ENCODE data around the gene CSMD2. TPM values are rescaled to one million over a fixed set of nuclear protein-coding genes. Genes with fewer than 3 reads are reported as not detected.

The CSMD2 gene
- total and polyA plus RNA-seq, 2 experiments from 2014 or later, result 5.3 to 16.6 TPM

DNA sequence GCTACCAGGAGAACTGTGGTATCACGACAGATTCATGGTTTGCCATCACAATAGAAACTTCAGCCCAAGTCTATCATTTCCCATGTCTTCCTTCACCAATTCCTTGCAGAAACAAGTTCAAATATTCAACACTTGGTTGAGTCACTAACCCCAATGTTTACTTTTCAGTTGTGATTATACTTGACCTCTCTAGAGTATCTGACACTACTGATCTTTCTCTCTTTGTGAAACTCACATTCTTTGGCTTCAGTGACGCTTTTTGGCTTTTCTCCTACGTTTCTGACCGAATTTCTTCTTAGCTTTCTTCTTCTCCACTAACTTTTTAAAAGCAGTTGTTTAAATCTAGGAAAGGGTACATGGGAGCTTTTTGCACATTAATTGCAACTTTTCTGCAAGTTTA lies 350.0 kb downstream of the CSMD2 start:
- Histone ChIP-seq H2AFZ (no peak overlapping the region), H3K27me3 (ENCODE audit: insufficient read depth) (no peaks in the 10 kb centered on the region), H4K20me1 (replicated peaks; ENCODE audit: insufficient read depth) (no peaks in the 10 kb centered on the region), H3K79me2 (replicated peaks; ENCODE audit: insufficient read depth) (no peaks in the 10 kb centered on the region), H3K4me1 (ENCODE audit: insufficient read depth) (no peaks in the 10 kb centered on the region), H3K36me3 (ENCODE audit: insufficient read depth) (no peaks in the 10 kb centered on the region), H3K4me2 (no peak overlapping the region), H3F3A (replicated peaks; ENCODE audit: low read depth) (no peaks in the 10 kb centered on the region), H3K4me3 (no peak overlapping the region), H3K9me2 (ENCODE audit: insufficient read depth) (no peaks in the 10 kb centered on the region), H3K27ac (ENCODE audit: low read depth) (no peak overlapping the region)
- no peaks in the 10 kb centered on the region for H3K9me3 Mint-ChIP-seq
- no peak overlapping the region for H3K27ac Mint-ChIP-seq
- DNase-seq (ENCODE audit: low spot score), result no peak
- H3K4me3 Mint-ChIP-seq, result no peak overlapping the region
- peaks cover 25% of the 10 kb centered on the region for H3K36me3 Mint-ChIP-seq (ENCODE audit: low read depth)
- H3K27me3 Mint-ChIP-seq (ENCODE audit: insufficient read depth, low read depth, poor library complexity), result peaks cover 2% of the 10 kb centered on the region
- no peaks in the 10 kb centered on the region for H3K4me1 Mint-ChIP-seq
- TF ChIP-seq EZH2 (IDR thresholded peaks at IDR 0.05; ENCODE audit: low read depth, unreplicated experiment), result no peak
- no peak for TF ChIP-seq JUNB (IDR thresholded peaks at IDR 0.05; ENCODE audit: unreplicated experiment)
- TF ChIP-seq, protein P1, sequence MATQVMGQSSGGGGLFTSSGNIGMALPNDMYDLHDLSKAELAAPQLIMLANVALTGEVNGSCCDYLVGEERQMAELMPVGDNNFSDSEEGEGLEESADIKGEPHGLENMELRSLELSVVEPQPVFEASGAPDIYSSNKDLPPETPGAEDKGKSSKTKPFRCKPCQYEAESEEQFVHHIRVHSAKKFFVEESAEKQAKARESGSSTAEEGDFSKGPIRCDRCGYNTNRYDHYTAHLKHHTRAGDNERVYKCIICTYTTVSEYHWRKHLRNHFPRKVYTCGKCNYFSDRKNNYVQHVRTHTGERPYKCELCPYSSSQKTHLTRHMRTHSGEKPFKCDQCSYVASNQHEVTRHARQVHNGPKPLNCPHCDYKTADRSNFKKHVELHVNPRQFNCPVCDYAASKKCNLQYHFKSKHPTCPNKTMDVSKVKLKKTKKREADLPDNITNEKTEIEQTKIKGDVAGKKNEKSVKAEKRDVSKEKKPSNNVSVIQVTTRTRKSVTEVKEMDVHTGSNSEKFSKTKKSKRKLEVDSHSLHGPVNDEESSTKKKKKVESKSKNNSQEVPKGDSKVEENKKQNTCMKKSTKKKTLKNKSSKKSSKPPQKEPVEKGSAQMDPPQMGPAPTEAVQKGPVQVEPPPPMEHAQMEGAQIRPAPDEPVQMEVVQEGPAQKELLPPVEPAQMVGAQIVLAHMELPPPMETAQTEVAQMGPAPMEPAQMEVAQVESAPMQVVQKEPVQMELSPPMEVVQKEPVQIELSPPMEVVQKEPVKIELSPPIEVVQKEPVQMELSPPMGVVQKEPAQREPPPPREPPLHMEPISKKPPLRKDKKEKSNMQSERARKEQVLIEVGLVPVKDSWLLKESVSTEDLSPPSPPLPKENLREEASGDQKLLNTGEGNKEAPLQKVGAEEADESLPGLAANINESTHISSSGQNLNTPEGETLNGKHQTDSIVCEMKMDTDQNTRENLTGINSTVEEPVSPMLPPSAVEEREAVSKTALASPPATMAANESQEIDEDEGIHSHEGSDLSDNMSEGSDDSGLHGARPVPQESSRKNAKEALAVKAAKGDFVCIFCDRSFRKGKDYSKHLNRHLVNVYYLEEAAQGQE (IDR thresholded peaks at IDR 0.05; ENCODE audit: unreplicated experiment), result no peak
- TF ChIP-seq, protein P2, sequence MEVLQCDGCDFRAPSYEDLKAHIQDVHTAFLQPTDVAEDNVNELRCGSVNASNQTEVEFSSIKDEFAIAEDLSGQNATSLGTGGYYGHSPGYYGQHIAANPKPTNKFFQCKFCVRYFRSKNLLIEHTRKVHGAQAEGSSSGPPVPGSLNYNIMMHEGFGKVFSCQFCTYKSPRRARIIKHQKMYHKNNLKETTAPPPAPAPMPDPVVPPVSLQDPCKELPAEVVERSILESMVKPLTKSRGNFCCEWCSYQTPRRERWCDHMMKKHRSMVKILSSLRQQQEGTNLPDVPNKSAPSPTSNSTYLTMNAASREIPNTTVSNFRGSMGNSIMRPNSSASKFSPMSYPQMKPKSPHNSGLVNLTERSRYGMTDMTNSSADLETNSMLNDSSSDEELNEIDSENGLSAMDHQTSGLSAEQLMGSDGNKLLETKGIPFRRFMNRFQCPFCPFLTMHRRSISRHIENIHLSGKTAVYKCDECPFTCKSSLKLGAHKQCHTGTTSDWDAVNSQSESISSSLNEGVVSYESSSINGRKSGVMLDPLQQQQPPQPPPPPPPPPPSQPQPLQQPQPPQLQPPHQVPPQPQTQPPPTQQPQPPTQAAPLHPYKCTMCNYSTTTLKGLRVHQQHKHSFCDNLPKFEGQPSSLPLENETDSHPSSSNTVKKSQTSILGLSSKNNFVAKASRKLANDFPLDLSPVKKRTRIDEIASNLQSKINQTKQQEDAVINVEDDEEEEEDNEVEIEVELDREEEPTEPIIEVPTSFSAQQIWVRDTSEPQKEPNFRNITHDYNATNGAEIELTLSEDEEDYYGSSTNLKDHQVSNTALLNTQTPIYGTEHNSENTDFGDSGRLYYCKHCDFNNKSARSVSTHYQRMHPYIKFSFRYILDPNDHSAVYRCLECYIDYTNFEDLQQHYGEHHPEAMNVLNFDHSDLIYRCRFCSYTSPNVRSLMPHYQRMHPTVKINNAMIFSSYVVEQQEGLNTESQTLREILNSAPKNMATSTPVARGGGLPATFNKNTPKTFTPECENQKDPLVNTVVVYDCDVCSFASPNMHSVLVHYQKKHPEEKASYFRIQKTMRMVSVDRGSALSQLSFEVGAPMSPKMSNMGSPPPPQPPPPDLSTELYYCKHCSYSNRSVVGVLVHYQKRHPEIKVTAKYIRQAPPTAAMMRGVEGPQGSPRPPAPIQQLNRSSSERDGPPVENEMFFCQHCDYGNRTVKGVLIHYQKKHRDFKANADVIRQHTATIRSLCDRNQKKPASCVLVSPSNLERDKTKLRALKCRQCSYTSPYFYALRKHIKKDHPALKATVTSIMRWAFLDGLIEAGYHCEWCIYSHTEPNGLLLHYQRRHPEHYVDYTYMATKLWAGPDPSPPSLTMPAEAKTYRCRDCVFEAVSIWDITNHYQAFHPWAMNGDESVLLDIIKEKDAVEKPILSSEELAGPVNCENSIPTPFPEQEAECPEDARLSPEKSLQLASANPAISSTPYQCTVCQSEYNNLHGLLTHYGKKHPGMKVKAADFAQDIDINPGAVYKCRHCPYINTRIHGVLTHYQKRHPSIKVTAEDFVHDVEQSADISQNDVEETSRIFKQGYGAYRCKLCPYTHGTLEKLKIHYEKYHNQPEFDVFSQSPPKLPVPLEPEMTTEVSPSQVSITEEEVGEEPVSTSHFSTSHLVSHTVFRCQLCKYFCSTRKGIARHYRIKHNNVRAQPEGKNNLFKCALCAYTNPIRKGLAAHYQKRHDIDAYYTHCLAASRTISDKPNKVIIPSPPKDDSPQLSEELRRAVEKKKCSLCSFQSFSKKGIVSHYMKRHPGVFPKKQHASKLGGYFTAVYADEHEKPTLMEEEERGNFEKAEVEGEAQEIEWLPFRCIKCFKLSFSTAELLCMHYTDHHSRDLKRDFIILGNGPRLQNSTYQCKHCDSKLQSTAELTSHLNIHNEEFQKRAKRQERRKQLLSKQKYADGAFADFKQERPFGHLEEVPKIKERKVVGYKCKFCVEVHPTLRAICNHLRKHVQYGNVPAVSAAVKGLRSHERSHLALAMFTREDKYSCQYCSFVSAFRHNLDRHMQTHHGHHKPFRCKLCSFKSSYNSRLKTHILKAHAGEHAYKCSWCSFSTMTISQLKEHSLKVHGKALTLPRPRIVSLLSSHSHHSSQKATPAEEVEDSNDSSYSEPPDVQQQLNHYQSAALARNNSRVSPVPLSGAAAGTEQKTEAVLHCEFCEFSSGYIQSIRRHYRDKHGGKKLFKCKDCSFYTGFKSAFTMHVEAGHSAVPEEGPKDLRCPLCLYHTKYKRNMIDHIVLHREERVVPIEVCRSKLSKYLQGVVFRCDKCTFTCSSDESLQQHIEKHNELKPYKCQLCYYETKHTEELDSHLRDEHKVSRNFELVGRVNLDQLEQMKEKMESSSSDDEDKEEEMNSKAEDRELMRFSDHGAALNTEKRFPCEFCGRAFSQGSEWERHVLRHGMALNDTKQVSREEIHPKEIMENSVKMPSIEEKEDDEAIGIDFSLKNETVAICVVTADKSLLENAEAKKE (CRISPR knock-in tag; IDR thresholded peaks at IDR 0.05), result no peak
- TF ChIP-seq NANOG (IDR thresholded peaks at IDR 0.05; ENCODE audit: borderline replicate concordance), result no peak
- no peak for TF ChIP-seq ZNF331 (CRISPR knock-in tag; IDR thresholded peaks at IDR 0.05; ENCODE audit: low read depth)
- TF ChIP-seq, protein P3, sequence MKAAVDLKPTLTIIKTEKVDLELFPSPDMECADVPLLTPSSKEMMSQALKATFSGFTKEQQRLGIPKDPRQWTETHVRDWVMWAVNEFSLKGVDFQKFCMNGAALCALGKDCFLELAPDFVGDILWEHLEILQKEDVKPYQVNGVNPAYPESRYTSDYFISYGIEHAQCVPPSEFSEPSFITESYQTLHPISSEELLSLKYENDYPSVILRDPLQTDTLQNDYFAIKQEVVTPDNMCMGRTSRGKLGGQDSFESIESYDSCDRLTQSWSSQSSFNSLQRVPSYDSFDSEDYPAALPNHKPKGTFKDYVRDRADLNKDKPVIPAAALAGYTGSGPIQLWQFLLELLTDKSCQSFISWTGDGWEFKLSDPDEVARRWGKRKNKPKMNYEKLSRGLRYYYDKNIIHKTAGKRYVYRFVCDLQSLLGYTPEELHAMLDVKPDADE (IDR thresholded peaks at IDR 0.05), result no peak
- no peak for ATAC-seq
